HFFc6 (cell line): ENCODE measurements around the gene STAM2. TPM values are rescaled to one million over a fixed set of nuclear protein-coding genes. Genes with fewer than 3 reads are reported as not detected.
"Not testable (repeated sequence)": the region's sequence is repeated elsewhere in the genome, so short reads cannot be mapped to it uniquely, and the experiment has no call there.

ENCODE experiments used
- DNase-seq: peaks from one replicate; pipeline ENCODE4 v3.0.0-alpha.2; 2018
- H3K27ac Mint-ChIP-seq: 2 replicates; pipeline ENCODE4 v1.8.0; 2020; ENCODE audit warnings: mild to moderate bottlenecking, mixed read lengths
- H3K27me3 Mint-ChIP-seq: 2 replicates; pipeline ENCODE4 v1.8.0; 2021; ENCODE audit warnings: mild to moderate bottlenecking, moderate library complexity, mixed read lengths; ENCODE audit not compliant: insufficient read depth
- H3K36me3 Mint-ChIP-seq: 2 replicates; pipeline ENCODE4 v1.8.0; 2021; ENCODE audit warnings: low read depth, mixed read lengths
- H3K4me1 Mint-ChIP-seq: 2 replicates; pipeline ENCODE4 v1.8.0; 2020; ENCODE audit warnings: low read depth, mixed read lengths
- H3K4me3 Mint-ChIP-seq: 2 replicates; pipeline ENCODE4 v1.8.0; 2020; ENCODE audit warnings: mild to moderate bottlenecking, moderate library complexity, mixed read lengths
- H3K9me3 Mint-ChIP-seq: 2 replicates; pipeline ENCODE4 v1.8.0; 2020; ENCODE audit warnings: mild to moderate bottlenecking, mixed read lengths
- CTCF ChIP-seq: fragments of 200-600 bp; sonication (generic); IDR thresholded peaks from 2 replicates; pipeline ENCODE4 v1.5.0; 2021; ENCODE audit warnings: antibody characterized with exemption, mild to moderate bottlenecking
- total RNA-seq, 6 experiments: library from RNA; stranded (reverse); fragmentation: NEBNext Ultra II Directional; extraction: Animal tissue kit (Norgen Biotek cat#: 25700); gene quantifications; 2 replicates in 1 of 6; 3 replicates in 5 of 6; pipeline ENCODE4 v1.2.3, GENCODE V29; 2021

STAM2 gene
- total RNA-seq, 6 experiments from 2014 or later, result 33.4 to 40.3 (median 38.5) TPM

GRCh38 chr2:152161598-152161997 lies 14.0 kb downstream of the STAM2 start:
- peaks cover 8% of the 10 kb centered on the region for H3K4me1 Mint-ChIP-seq
- no peak overlapping the region for H3K27ac Mint-ChIP-seq
- no peak for DNase-seq
- no peak for TF ChIP-seq CTCF
- H3K9me3 Mint-ChIP-seq, result peaks cover 3% of the 10 kb centered on the region
- no peaks in the 10 kb centered on the region for H3K27me3 Mint-ChIP-seq
- peaks cover 32% of the 10 kb centered on the region for H3K36me3 Mint-ChIP-seq
- no peak overlapping the region for H3K4me3 Mint-ChIP-seq

GRCh38 chr2:152160378-152160777 lies 15.2 kb downstream of the STAM2 start:
- not testable (repeated sequence) for H3K27ac Mint-ChIP-seq, H3K27me3 Mint-ChIP-seq

GRCh38 chr2:152157253-152157652 lies 18.3 kb downstream of the STAM2 start:
- peaks cover 23% of the 10 kb centered on the region for H3K36me3 Mint-ChIP-seq
- H3K27me3 Mint-ChIP-seq, result no peaks in the 10 kb centered on the region

More at GRCh38 chr2:152160378-152160777, 15.2 kb downstream of the STAM2 start:
- DNase-seq, H3K4me1 Mint-ChIP-seq, H3K9me3 Mint-ChIP-seq, H3K4me3 Mint-ChIP-seq: not testable (repeated sequence)
- H3K36me3 Mint-ChIP-seq, result peaks cover 32% of the 10 kb centered on the region

GRCh38 chr2:152155209-152155608 lies 20.4 kb downstream of the STAM2 start:
- 0 out of 2 replicates have a peak, but pooled peaks have one; percentile 7 for TF ChIP-seq CTCF

More at GRCh38 chr2:152157253-152157652, 18.3 kb downstream of the STAM2 start:
- no peak for TF ChIP-seq CTCF
- Mint-ChIP-seq H3K9me3 (peaks cover 3% of the 10 kb centered on the region), H3K4me3 (no peak overlapping the region), H3K27ac (no peak overlapping the region), H3K4me1 (peaks cover 9% of the 10 kb centered on the region)
- DNase-seq, result no peak

GRCh38 chr2:152154462-152154861 lies 21.1 kb downstream of the STAM2 start:
- H3K4me3 Mint-ChIP-seq, result no peak overlapping the region
- no peak for TF ChIP-seq CTCF
- no peaks in the 10 kb centered on the region; the same call in 1 of the 2 replicates for H3K9me3 Mint-ChIP-seq
- peaks cover 9% of the 10 kb centered on the region for H3K4me1 Mint-ChIP-seq
- no peak overlapping the region for H3K27ac Mint-ChIP-seq
- H3K36me3 Mint-ChIP-seq, result peaks cover 17% of the 10 kb centered on the region
- no peaks in the 10 kb centered on the region for H3K27me3 Mint-ChIP-seq
- no peak for DNase-seq

More at GRCh38 chr2:152155209-152155608, 20.4 kb downstream of the STAM2 start:
- peak; percentile 10 for DNase-seq
- Mint-ChIP-seq H3K9me3 (no peaks in the 10 kb centered on the region; the same call in 1 of the 2 replicates), H3K4me1 (peaks cover 9% of the 10 kb centered on the region), H3K36me3 (peaks cover 17% of the 10 kb centered on the region), H3K4me3 (no peak overlapping the region), H3K27me3 (no peaks in the 10 kb centered on the region), H3K27ac (no peak overlapping the region)

GRCh38 chr2:152134488-152135280 lies 40.9 kb downstream of the STAM2 start:
- Mint-ChIP-seq H3K4me1 (peaks cover 14% of the 10 kb centered on the region), H3K27ac (peak overlapping the region; percentile 1; the same call in 1 of the 2 replicates), H3K4me3 (no peak overlapping the region), H3K9me3 (no peaks in the 10 kb centered on the region), H3K27me3 (no peaks in the 10 kb centered on the region), H3K36me3 (peaks cover 5% of the 10 kb centered on the region; the same call in 1 of the 2 replicates)
- TF ChIP-seq CTCF, result no peak
- no peak for DNase-seq
